K562 (cell line): Measurements from ENCODE around the gene RETN. TPM values are rescaled to one million over a fixed set of nuclear protein-coding genes. Genes with fewer than 3 reads are reported as not detected.
A peak's percentile ranks its signal among the peaks of the same experiment; 100 is the strongest.

Experiments
- BRD9 ChIP-seq: fragments of 450-650 bp; IDR thresholded peaks from 2 replicates; pipeline ENCODE4 v1.6.1; 2018; ENCODE audit warnings: low read depth; ENCODE audit not compliant: partially characterized antibody
- CBX2 ChIP-seq: fragments of 200-600 bp; sonication (generic); IDR thresholded peaks from one replicate; pipeline ENCODE4 v1.6.1; 2012; ENCODE audit warnings: mild to moderate bottlenecking, low read length, inconsistent platforms; ENCODE audit not compliant: insufficient read depth, poor library complexity, severe bottlenecking
- CHCHD3 ChIP-seq: fragments of 250-450 bp; sonication (Bioruptor Pico); IDR thresholded peaks from 2 replicates; pipeline ENCODE4 v2.1.2; 2022; ENCODE audit warnings: mild to moderate bottlenecking
- CTCFL ChIP-seq: IDR thresholded peaks from 2 replicates; pipeline ENCODE4 v1.6.1; 2011; ENCODE audit warnings: borderline replicate concordance, low read depth, mild to moderate bottlenecking, moderate library complexity, low read length; ENCODE audit not compliant: insufficient read depth, poor library complexity, severe bottlenecking
- DLX4 ChIP-seq: fragments of 250-450 bp; sonication (Bioruptor Pico); IDR thresholded peaks from 2 replicates; pipeline ENCODE4 v1.6.1; 2021; ENCODE audit warnings: mild to moderate bottlenecking
- HDAC6 ChIP-seq: IDR thresholded peaks from 2 replicates; pipeline ENCODE4 v1.6.1; 2012; ENCODE audit warnings: low read depth, mild to moderate bottlenecking, control low read depth, inconsistent platforms, low read length, moderate library complexity
- KDM4B ChIP-seq, 2 experiments: fragments of 450-650 bp in 1 of 2; sonication (generic) in 1 of 2; IDR thresholded peaks; 2 replicates each; pipeline ENCODE4 v1.6.1; 2016 to 2017; ENCODE audit warnings: borderline replicate concordance in 2 of 2, antibody characterized with exemption in 1 of 2, low read depth in 1 of 2, mild to moderate bottlenecking in 1 of 2
- MAFG ChIP-seq: fragments of 450-650 bp; conservative IDR thresholded peaks from 2 replicates; pipeline ENCODE4 v1.6.1; 2016; ENCODE audit warnings: missing genetic modification characterization, missing compliant biosample characterization
- MYBL2 ChIP-seq, 2 experiments: fragments of 450-650 bp in 1 of 2; sonication (generic) in 1 of 2; formaldehyde crosslinking in 1 of 2; IDR thresholded peaks; 2 replicates each; pipeline versions ENCODE4 v1.6.1 to v1.8.1; 2017 to 2022; ENCODE audit warnings: borderline replicate concordance in 1 of 2, inconsistent platforms in 1 of 2, low read depth in 1 of 2, mild to moderate bottlenecking in 1 of 2, missing genetic modification reagents in 1 of 2, moderate library complexity in 1 of 2
- PATZ1 ChIP-seq: fragments of 250-450 bp; sonication (Bioruptor Pico); IDR thresholded peaks from 2 replicates; pipeline ENCODE4 v1.5.0; 2020; ENCODE audit warnings: mild to moderate bottlenecking, borderline replicate concordance
- PHTF2 ChIP-seq: fragments of 250-450 bp; sonication (Bioruptor Pico); IDR thresholded peaks from 2 replicates; pipeline ENCODE4 v1.5.0; 2021; ENCODE audit warnings: mild to moderate bottlenecking
- SPI1 ChIP-seq: IDR thresholded peaks from 2 replicates; pipeline ENCODE4 v1.6.1; 2011; ENCODE audit warnings: low read depth, low read length, control low read depth, borderline replicate concordance
- SUPT5H ChIP-seq: fragments of 450-650 bp; IDR thresholded peaks from 2 replicates; pipeline ENCODE4 v1.6.1; 2016
- TCF15 ChIP-seq: fragments of 250-450 bp; sonication (Bioruptor Pico); IDR thresholded peaks from 2 replicates; pipeline ENCODE4 v1.8.0; 2022; ENCODE audit warnings: moderate library complexity, mild to moderate bottlenecking, inconsistent platforms
- THRB ChIP-seq: fragments of 450-650 bp; formaldehyde crosslinking; conservative IDR thresholded peaks from 2 replicates; pipeline ENCODE4 v1.4.0; 2022; ENCODE audit warnings: mild to moderate bottlenecking, missing genetic modification characterization
- ZBTB33 ChIP-seq: sonication (generic); formaldehyde crosslinking; IDR thresholded peaks from 2 replicates; pipeline ENCODE4 v1.8.1; 2023; ENCODE audit warnings: mild to moderate bottlenecking, missing genetic modification reagents
- ZEB2 ChIP-seq: fragments of 450-650 bp; IDR thresholded peaks from 2 replicates; pipeline ENCODE4 v1.6.1; 2016
- polyA plus RNA-seq, 8 experiments: library from polyadenylated mRNA; depleted of rRNA in 4 of 8; stranded (reverse) in 5 of 8; unstranded in 3 of 8; fragments of >200 nt; fragmentation: Nextera tagmentation in 2 of 8; fragmentation: Illumina TruSeq in 1 of 8; extraction: Ambion mirVana in 2 of 8; extraction: Trizol in 1 of 8; gene quantifications; 2 replicates each; pipeline versions ENCODE4 v1.2.1 to v1.2.3, GENCODE V29; 2011 to 2014; ENCODE audit warnings: inconsistent platforms in 1 of 8, missing spikeins in 1 of 8
- total RNA-seq, 7 experiments: library from RNA; depleted of rRNA in 6 of 7; stranded (reverse); fragments of >200 nt in 6 of 7; fragmentation: Illumina TruSeq in 2 of 7; extraction: Trizol in 2 of 7; gene quantifications; 2 replicates each; pipeline versions ENCODE4 v1.2.1 to v1.2.3, GENCODE V29; 2011 to 2021; ENCODE audit warnings: low replicate concordance in 1 of 7

The RETN gene
- total and polyA plus RNA-seq, 9 of the 15 experiments (the other 6 are each of a cell fraction or from before 2014, with no cell fraction given), result not detected

- TF ChIP-seq PATZ1 (CRISPR knock-in tag), result no peak
- TF ChIP-seq HDAC6, result no peak
- no peak for TF ChIP-seq CHCHD3 (CRISPR knock-in tag)
- TF ChIP-seq TCF15 (CRISPR knock-in tag), result no peak
- TF ChIP-seq ZBTB33, result no peak; the same call in 1 of the 2 replicates
- peak; percentile 76 for TF ChIP-seq ZEB2
- no peak for TF ChIP-seq BRD9
- TF ChIP-seq MYBL2 (IDR thresholded peaks at IDR 0.05; ENCODE audit: low read depth), result no peak
- no peak for TF ChIP-seq MYBL2 (CRISPR knock-in tag; IDR thresholded peaks at IDR 0.05; ENCODE audit: borderline replicate concordance)
- no peak for TF ChIP-seq CTCFL
- TF ChIP-seq MAFG, result no peak
- no peak for TF ChIP-seq SPI1
- no peak for TF ChIP-seq PHTF2
- no peak for TF ChIP-seq CBX2
- TF ChIP-seq KDM4B (IDR thresholded peaks at IDR 0.05; ENCODE audit: borderline replicate concordance in 2 of 2, low read depth in 1 of 2), result no peak
- TF ChIP-seq THRB, result no peak
- TF ChIP-seq SUPT5H, result peak; percentile 78
- TF ChIP-seq DLX4 (CRISPR knock-in tag), result no peak
Observed at GRCh38 chr19:7636691-7637373, 32.0 kb upstream of the RETN start, which contains the start of gene STXBP2 (continued).
